Measurements from ENCODE around the gene SRPRA. TPM values are rescaled to one million over a fixed set of nuclear protein-coding genes. Genes with fewer than 3 reads are reported as not detected.

The SRPRA gene
- total RNA-seq, 1 experiment from 2014 or later, result 167 TPM

DNA sequence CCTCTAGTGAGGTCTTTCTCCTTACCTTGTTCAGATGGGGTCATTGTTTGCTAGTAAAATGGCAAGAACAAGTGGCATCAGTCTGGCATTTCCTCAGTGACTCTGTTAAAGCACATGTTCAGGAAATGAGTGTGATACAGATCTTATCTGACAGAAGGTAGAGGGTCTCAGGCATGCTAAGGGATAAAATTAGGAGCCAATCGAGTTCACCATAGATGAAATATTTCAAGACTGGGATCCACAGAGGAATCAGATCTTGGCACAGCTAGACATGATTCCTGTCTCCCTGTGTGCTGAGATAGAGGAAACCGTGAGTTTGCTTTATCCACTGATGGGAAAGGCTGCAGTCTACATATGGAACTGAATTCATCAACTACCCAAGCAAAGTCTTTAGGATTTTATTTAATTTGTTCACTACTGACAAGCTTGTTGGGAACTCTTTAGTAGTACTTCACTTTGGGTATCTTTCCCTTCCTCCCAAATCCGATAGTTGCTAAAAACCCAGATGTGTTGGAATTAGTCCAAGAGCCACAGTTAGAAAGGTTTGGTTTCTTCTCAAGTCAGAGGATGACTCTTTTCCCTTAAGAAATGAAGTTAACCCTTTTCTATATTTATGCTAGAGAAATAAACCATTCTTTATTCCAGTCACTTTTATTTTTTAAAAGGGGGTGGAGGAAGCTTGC, 38.7 kb downstream of the SRPRA start:
- peak; percentile 2 for DNase-seq (ENCODE audit: low read depth)

DNA sequence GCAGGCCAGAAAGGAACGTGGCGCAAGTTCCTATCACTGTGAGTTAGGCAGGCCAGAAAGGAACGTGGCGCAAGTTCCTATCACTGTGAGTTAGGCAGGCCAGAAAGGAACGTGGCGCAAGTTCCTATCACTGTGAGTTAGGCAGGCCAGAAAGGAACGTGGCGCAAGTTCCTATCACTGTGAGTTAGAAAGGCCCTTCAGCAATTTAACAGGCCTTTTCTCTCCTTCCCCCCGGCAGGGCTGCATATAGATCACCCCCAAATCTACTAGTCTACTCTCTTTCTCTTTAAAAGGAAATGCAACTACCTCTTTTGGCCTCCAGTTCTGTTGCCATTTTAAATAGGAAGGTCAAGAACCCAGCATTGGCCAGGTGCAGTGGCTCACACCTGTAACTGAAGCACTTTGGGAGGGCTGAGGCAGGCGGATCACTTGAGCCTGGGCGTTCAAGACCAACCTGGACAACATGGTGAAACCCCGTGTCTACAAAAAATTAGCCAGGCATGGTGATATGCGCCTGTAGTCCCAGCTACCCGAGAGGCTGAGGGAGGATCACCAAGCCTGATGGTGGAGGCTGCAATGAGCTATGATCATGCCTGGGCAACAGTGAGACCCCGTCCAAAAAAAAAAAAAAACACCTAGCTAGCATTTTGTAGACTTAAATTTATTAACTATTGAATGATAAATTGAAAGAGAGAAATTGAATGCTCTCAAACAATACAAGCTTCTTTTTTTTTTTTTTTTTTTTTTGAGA, 42.2 kb downstream of the SRPRA start:
- no peak for DNase-seq (ENCODE audit: low read depth)

DNA sequence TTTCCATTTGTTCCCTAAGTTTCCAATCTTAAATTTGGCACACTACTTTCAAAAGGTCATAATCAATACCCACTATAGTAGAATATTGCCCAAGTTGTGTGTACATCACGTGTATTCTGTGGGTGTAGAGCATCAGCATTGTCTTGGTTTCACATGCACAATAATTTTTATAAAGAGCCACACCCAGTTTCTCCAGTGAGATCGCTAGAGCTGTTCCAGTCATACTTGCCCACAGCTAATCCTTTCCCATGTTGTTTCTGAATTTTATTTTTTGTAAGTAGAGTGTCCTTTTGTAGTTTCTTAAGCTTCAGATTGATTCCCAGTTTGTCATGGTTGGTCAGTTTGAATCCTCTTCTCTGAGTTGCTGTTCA, 43.4 kb downstream of the SRPRA start:
- DNase-seq (ENCODE audit: low read depth), result no peak

DNA sequence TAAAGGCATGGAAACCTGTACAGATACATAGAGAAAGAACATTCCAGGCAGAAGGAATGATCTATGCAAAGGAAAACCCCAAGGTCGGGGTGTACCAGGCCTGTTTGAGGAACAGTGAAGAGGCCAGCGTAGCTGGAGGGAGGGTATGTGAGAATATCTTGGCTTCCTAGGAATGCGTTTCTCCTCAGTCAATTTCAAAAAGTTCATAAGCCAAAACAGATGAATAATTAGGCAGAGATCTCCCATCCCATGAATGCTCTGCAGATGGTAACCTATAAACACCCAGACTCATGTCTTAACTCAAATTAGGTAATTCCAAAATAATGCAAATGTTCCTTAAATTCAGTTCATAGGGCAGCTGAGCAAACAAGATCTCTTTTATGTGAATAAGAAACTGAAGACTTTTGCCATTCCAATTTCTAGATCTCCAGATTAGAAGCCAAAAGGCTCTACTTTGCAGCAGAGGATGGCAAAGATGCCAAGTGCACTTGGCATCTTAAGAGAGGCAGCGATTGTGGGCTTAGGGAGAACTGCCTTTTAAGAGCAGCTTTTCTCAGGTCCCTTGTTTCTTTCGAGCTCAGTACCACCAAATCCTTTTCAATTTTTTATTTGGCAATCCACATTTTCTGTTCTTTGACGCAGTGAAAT, 43.9 kb downstream of the SRPRA start:
- no peak for DNase-seq (ENCODE audit: low read depth)

DNA sequence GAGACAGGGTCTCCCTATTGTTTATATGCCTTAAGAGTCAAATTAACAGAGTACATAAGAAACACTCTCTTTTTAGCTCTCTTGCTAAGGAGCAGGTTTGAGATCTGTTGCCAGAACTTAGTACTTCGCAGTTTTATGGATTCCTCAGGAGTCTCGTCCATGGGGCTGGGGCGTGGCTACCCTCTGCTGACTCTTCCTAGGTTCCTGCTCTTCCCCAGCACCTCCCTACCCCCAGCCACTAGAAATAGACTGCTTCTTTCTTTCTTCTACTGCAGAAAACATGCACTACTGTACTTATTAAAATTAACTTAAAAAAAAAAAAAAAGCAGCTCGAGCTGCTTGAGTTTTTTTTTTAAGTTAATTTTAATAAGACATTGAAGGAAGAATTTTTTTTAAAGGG, 49.1 kb downstream of the SRPRA start:
- no peak for DNase-seq (ENCODE audit: low read depth)

DNA sequence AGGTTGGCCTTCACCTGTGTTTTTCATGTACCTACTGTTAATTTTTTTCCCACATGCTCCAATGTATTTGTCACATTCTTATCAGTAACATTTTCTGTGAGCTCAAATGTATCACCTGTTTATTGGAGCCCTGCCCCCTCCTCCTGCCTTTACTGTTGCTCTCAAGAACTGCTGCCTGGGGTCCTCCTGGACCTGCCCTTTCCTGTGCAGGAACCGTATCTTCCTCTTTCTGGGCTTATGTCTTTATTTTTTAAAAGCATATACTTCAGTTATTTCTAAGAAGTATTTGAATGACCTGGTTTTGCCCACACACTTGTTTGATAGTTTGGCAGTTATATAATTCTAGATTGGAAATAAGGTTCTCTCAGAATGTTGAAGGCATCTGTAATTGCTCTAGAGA, 51.2 kb downstream of the SRPRA start:
- DNase-seq (ENCODE audit: low read depth), result no peak

DNA sequence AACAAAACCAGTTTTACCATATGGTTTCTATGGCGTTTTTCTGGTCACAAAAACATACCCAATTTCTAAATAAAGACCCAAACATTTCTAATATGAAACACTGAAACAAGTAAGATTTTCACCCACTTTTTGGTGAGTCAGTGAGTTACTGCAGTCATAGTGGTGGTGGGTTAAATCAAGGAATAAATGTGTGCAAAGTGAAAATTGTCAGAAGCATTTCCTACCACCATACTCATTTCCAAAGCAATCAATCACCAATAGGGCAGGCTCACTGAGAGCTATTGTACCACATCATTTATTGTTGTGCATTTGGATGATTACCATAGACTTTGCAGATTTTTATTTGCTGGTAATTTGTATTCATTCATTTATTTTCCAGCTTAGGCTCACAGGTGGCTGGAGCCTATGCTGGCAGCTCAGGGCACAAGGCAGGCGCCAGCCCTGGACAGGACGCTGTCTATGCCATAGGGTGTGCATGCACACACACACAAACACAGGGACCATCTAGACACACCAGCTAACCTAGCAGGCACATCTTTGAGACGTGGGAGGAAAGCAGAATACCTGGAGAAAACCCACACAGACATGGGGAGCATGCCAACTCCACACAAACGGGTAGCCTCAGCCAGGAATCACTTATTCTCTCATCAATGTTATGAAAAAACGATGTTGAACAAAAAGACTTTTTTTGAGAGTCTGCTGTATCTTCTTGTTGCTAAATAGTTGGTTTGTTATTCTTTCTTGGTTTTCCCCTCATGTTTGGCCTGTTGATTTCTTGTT, 52.0 kb downstream of the SRPRA start:
- no peak for DNase-seq (ENCODE audit: low read depth)

DNA sequence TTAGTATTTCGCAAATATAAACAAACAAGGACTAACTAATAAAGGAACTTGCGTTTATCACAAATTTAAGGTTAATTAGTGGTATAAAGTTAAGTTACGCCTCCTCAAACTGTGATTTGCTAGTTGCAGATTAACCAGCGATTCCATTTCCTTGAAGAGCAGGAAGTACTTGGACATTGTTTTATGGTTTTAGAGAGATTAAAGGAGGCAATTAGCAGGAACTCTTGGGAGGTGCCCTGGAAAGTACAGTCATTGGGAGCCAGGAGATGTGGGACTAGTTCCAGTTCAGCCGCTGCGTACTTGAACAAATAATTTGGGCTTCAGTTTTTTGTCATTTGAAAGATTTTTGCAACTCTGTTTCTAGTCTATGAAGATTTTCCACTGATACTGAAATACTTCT, 53.9 kb downstream of the SRPRA start:
- DNase-seq (ENCODE audit: low read depth), result peak; percentile 2

DNA sequence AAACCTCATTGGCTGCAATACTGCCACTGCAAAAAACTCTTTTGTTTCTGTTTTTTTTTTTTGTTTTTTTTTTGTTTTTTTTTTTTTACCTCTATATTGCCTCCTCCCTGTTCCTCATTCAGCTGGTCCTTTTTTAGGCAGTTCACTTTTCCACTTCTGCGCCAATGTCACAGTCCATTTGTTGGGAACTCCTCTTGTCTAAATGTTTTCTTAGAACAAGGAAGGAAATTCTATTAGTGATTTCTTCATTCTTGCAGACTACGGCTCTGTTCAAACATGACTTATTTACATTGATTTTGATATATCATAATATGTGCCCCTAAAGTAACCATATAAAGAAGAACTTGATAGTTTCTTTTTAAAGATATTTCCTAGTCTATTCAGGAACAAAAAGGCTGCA, 54.3 kb downstream of the SRPRA start:
- DNase-seq (ENCODE audit: low read depth), result no peak

Other genes starting within 250 kb of the SRPRA start
- 8.1 and 24.2 TPM in 2 replicates for gene CDON, start 206.0 kb downstream of the SRPRA start, total RNA-seq (2014; rRNA removed; shearing (Covaris generic))
- gene RPUSD4, start 57.2 kb downstream of the SRPRA start, total RNA-seq (2014; rRNA removed; shearing (Covaris generic)), result 12.0 and 25.9 TPM in 2 replicates
- gene FAM118B, start 57.1 kb downstream of the SRPRA start, total RNA-seq (2014; rRNA removed; shearing (Covaris generic)), result 27.3 and 28.3 TPM in 2 replicates
- gene FOXRED1, start 259 bp upstream of the SRPRA start, total RNA-seq (2014; rRNA removed; shearing (Covaris generic)), result 37.6 and 49.8 TPM in 2 replicates
- 2.2 and 8.1 TPM in 2 replicates for gene TIRAP, start 14.2 kb upstream of the SRPRA start, total RNA-seq (2014; rRNA removed; shearing (Covaris generic))
- 20.0 and 27.8 TPM in 2 replicates for gene DCPS, start 35.2 kb upstream of the SRPRA start, total RNA-seq (2014; rRNA removed; shearing (Covaris generic))
- gene ST3GAL4, start 86.8 kb upstream of the SRPRA start, total RNA-seq (2014; rRNA removed; shearing (Covaris generic)), result 49.2 and 50.6 TPM in 2 replicates